ENCODE measurements around the gene TJP2. TPM values are rescaled to one million over a fixed set of nuclear protein-coding genes. Genes with fewer than 3 reads are reported as not detected.

The TJP2 gene
- total RNA-seq (2013; cell fraction: nucleolus; rRNA removed): 230 and 256 TPM in 2 replicates
- total RNA-seq (2014; rRNA removed) (29.8 and 30.8 TPM in 2 replicates), total RNA-seq (2014; rRNA removed; fragmentation: Illumina TruSeq; extraction: Trizol) (29.0 and 30.1 TPM in 2 replicates), total RNA-seq (2021) (35.8 and 37.2 TPM in 2 replicates), polyA plus RNA-seq (2011; rRNA removed) (59.9 and 75.4 TPM in 2 replicates), polyA plus RNA-seq (2014; fragmentation: Illumina TruSeq; extraction: Trizol) (29.6 and 36.6 TPM in 2 replicates), polyA plus RNA-seq (2014; fragmentation: Nextera tagmentation; extraction: Ambion mirVana) (10 to 100 TPM in 1 of 2 experiments, 1 to 10 TPM in 1; 6.4 to 12.6 TPM), polyA plus RNA-seq (2014; rRNA removed) (23.6 and 27.5 TPM in 2 replicates), polyA plus RNA-seq (2016; fragmentation: Nextera tagmentation; extraction: Ambion mirVana) (10 to 100 TPM; 34.3 to 37.8 TPM), polyA minus RNA-seq (2011; rRNA and poly(A)+ RNA removed) (43.8 and 45.3 TPM in 2 replicates), Bru-seq, nascent RNA (percentile 66 among the genes with signal in this experiment), BruChase-seq, experiment 1, labeled RNA remaining after a 6-hour chase (percentile 66 among the genes with signal in this experiment), BruChase-seq, experiment 2, labeled RNA remaining after a 2-hour chase (percentile 68 among the genes with signal in this experiment)
- 16.9 TPM for polyA plus RNA-seq (2011; ENCODE audit: low read depth)
- polyA plus RNA-seq (2011; cell fraction: cytosol; rRNA removed): 31.7 and 33.3 TPM in 2 replicates
- polyA plus RNA-seq (2011; cell fraction: nucleus; rRNA removed): 101 and 125 TPM in 2 replicates
- polyA plus RNA-seq (2012): 24.1 and 41.4 TPM in 2 replicates
- 17.8 and 18.6 TPM in 2 replicates for polyA minus RNA-seq (2011; cell fraction: cytosol; rRNA and poly(A)+ RNA removed)
- 38.3 and 42.0 TPM in 2 replicates for polyA minus RNA-seq (2011; cell fraction: nucleus; rRNA and poly(A)+ RNA removed)
- long read RNA-seq, experiment 1, full-length matches to known transcripts: 3 of 6 reads
- long read RNA-seq, experiment 1, partial matches to known transcripts: 2 of 6 reads
- long read RNA-seq, experiment 1, other reads (novel, unspliced or antisense): 1 of 6 reads
- long read RNA-seq, experiment 2, partial matches to known transcripts: 24 of 28 reads
- long read RNA-seq, experiment 2, other reads (novel, unspliced or antisense): 4 of 28 reads

- peak within 1 kb of the TSS; percentile 80 for H3K4me3 ChIP-seq
- TF ChIP-seq SUPT20H (IDR thresholded peaks at IDR 0.05; ENCODE audit: borderline replicate concordance, control insufficient read depth, low read depth, low read length) (no peak), RB1 (IDR thresholded peaks at IDR 0.05; ENCODE audit: borderline replicate concordance) (peak; percentile 56; the same call in 1 of the 2 replicates), CHD2 (IDR thresholded peaks at IDR 0.05; ENCODE audit: borderline replicate concordance, low read depth, low read length) (no peak), FOXM1 (IDR thresholded peaks at IDR 0.05; ENCODE audit: low read depth, low read length) (no peak), TAF1 (IDR thresholded peaks at IDR 0.05; ENCODE audit: borderline replicate concordance, low read depth, low read length) (peak; percentile 24; the same call in 1 of the 2 replicates), IKZF1 (conservative IDR thresholded peaks at IDR 0.05) (peak; percentile 91), GATAD2B (conservative IDR thresholded peaks at IDR 0.05; ENCODE audit: low read depth) (peak; percentile 92; the same call in 1 of the 2 replicates), MEF2A (IDR thresholded peaks at IDR 0.05; ENCODE audit: insufficient read depth, low read depth, low read length) (no peak), RUNX3 (IDR thresholded peaks at IDR 0.05; ENCODE audit: low read length) (0 out of 2 replicates have a peak, but pooled peaks have one; percentile 2), LARP7 (IDR thresholded peaks at IDR 0.05) (peak; percentile 55), ZSCAN29 (IDR thresholded peaks at IDR 0.05) (0 out of 2 replicates have a peak, but pooled peaks have one; percentile 41), MXI1 (IDR thresholded peaks at IDR 0.05; ENCODE audit: low read depth, low read length) (peak; percentile 56; the same call in 1 of the 2 replicates), POLR2A (IDR thresholded peaks at IDR 0.05; ENCODE audit: low read depth, low read length) (no peak; the same call in 1 of the 2 replicates), DPF2 (IDR thresholded peaks at IDR 0.05) (peak; percentile 88), NR2F1 (conservative IDR thresholded peaks at IDR 0.05) (peak; percentile 87), PBX3 (IDR thresholded peaks at IDR 0.05; ENCODE audit: insufficient replicate concordance, low read depth, low read length) (no peak), IRF5 (IDR thresholded peaks at IDR 0.05; ENCODE audit: borderline replicate concordance) (no peak)
Observed at GRCh38 chr9:69173891-69174615, at the start of gene TJP2. Gene TJP2 (plus strand): TSS chr9:69174277. CDS start chr9:69174373, 96 bp downstream.

More at GRCh38 chr9:69173891-69174615, at the start of gene TJP2:
- H3K9me3 ChIP-seq (replicated peaks; ENCODE audit: control insufficient read depth, insufficient read depth, low read length): no peaks in the 10 kb centered on the region
- H3K27ac ChIP-seq (ENCODE audit: control insufficient read depth, insufficient read depth): peak within 1 kb of the TSS; percentile 82
- peak within 1 kb of the TSS; percentile 97 for H3K4me2 ChIP-seq (ENCODE audit: control insufficient read depth, insufficient read depth)
- no peaks in the 10 kb centered on the region for H3K36me3 ChIP-seq (ENCODE audit: control insufficient read depth in 2 of 2, insufficient read depth in 2 of 2, low read length in 1 of 2)
- ChIA-PET POLR2A (interaction anchor here (1.2 kb wide), 1 partner anchor 53 kb away, joined by 4 read pairs; no protein-coding TSS in a partner anchor), CTCF (interaction anchor here (1.0 to 10.3 kb wide), 2 partner anchors 10 to 21 kb away, joined by 3 to 134 read pairs; no protein-coding TSS in a partner anchor), RAD21 (ENCODE audit: unreplicated experiment) (interaction anchor here (1.1 to 1.6 kb wide), 3 partner anchors 17 to 207 kb away, joined by 3 to 8 read pairs (median 3); no protein-coding TSS in a partner anchor), SMC1A (ENCODE audit: uncharacterized antibody, unreplicated experiment) (interaction anchor here (0.6 to 5.3 kb wide), 5 partner anchors 13 to 1085 kb away, joined by 3 to 45 read pairs (median 5); partner anchors contain the start of gene SMC5)
- peak within 1 kb of the TSS; percentile 66 for H3K9ac ChIP-seq (ENCODE audit: control insufficient read depth, insufficient read depth, low read length)
- intact Hi-C loops (cut with micrococcal nuclease; ENCODE audit: unreplicated experiment): loop anchor here (2.0 to 10.0 kb wide), 3 partner anchors 19 to 591 kb away; partner anchors contain the start of gene PTAR1
- H3K79me2 ChIP-seq (ENCODE audit: control insufficient read depth, insufficient read depth, low read length): peaks cover 33% of the 10 kb centered on the region
- DNase-seq (ENCODE audit: low read depth, low spot score) (no peak), FAIRE-seq (no peak), ATAC-seq (peak; percentile 68)
- WGBS (ENCODE audit: insufficient coverage, insufficient replicate concordance, low lambda C conversion rate, missing lambda C conversion rate): under 1% methylated on average over 79 of the region's 93 CpGs
- TSS peak; percentile 94 for BruUV-seq (replicated peaks)
- peaks cover 16% of the 10 kb centered on the region for H3K4me1 ChIP-seq (ENCODE audit: control insufficient read depth, insufficient read depth, low read length)
- in situ Hi-C loops (cut with MboI): no loop called here
- H3K27me3 ChIP-seq (replicated peaks in 1 of 2; ENCODE audit: control insufficient read depth in 2 of 2, insufficient read depth in 2 of 2, low read length in 1 of 2): no peaks in the 10 kb centered on the region
- H2AFZ ChIP-seq (ENCODE audit: control insufficient read depth, low read depth, low read length): peak within 1 kb of the TSS; percentile 81
- no peaks in the 10 kb centered on the region for H4K20me1 ChIP-seq (ENCODE audit: control insufficient read depth, insufficient read depth)

Measured in GM12878 (cell line).